Vagina (tissue), 2 donors: ENCODE results near the gene RASGEF1C. TPM values are rescaled to one million over a fixed set of nuclear protein-coding genes. Genes with fewer than 3 reads are reported as not detected.

ENCODE experiments used
- DNase-seq, 2 donors: peaks; one replicate each; pipeline ENCODE4 v3.0.0-alpha.2; 2017; ENCODE audit errors: extremely low spot score in 2 of 2
- H3K27ac ChIP-seq: fragments of 200-600 bp; sonication (generic); one replicate; pipeline ENCODE4 v1.5.1; 2019
- H3K27me3 ChIP-seq: fragments of 200-600 bp; sonication (generic); one replicate; pipeline ENCODE4 v1.5.1; 2019
- H3K36me3 ChIP-seq, 2 donors: fragments of 200-600 bp; sonication (generic); one replicate each; pipeline ENCODE4 v1.5.1; 2017 to 2019
- H3K4me1 ChIP-seq: fragments of 200-600 bp; sonication (generic); one replicate; pipeline ENCODE4 v1.5.1; 2019
- H3K4me3 ChIP-seq, 2 donors: fragments of 200-600 bp; sonication (generic); 1 replicate in 1 of 2; 2 replicates in 1 of 2; pipeline ENCODE4 v1.5.1; 2016 to 2019
- H3K9me3 ChIP-seq: fragments of 200-600 bp; sonication (generic); one replicate; pipeline ENCODE4 v1.5.1; 2019
- CTCF ChIP-seq, 3 experiments: fragments of 450-650 bp in 2 of 3; fragments of 200-600 bp in 1 of 3; sonication (generic) in 1 of 3; IDR thresholded peaks; one replicate each; pipeline ENCODE4 v1.5.1; 2017 to 2019; ENCODE audit warnings: antibody characterized with exemption in 3 of 3, mild to moderate bottlenecking in 2 of 3, moderate library complexity in 2 of 3
- POLR2A ChIP-seq, 2 donors: fragments of 450-650 bp; IDR thresholded peaks; one replicate each; pipeline ENCODE4 v1.6.1; 2017; ENCODE audit warnings: antibody characterized with exemption in 2 of 2, mild to moderate bottlenecking in 2 of 2, moderate library complexity in 2 of 2
- POLR2AphosphoS5 ChIP-seq, 2 donors: sonication (generic); formaldehyde crosslinking; IDR thresholded peaks; one replicate each; pipeline ENCODE4 v1.9.0; 2017; ENCODE audit warnings: antibody characterized with exemption in 2 of 2, mild to moderate bottlenecking in 2 of 2, low read depth in 1 of 2; ENCODE audit not compliant: insufficient read depth in 1 of 2
- intact Hi-C: fragments of 100-400 bp; cut with DNase I; formaldehyde crosslinking; loops from one replicate; pipeline ENCODE4 v1.15.1; 2023
- total RNA-seq: library from RNA; depleted of rRNA; stranded (reverse); fragments of >200 nt; gene quantifications from one replicate; pipeline ENCODE4 v1.2.3, GENCODE V29; 2016

The RASGEF1C gene
- total RNA-seq, 1 donor from 2014 or later, result 2.5 TPM

DNA sequence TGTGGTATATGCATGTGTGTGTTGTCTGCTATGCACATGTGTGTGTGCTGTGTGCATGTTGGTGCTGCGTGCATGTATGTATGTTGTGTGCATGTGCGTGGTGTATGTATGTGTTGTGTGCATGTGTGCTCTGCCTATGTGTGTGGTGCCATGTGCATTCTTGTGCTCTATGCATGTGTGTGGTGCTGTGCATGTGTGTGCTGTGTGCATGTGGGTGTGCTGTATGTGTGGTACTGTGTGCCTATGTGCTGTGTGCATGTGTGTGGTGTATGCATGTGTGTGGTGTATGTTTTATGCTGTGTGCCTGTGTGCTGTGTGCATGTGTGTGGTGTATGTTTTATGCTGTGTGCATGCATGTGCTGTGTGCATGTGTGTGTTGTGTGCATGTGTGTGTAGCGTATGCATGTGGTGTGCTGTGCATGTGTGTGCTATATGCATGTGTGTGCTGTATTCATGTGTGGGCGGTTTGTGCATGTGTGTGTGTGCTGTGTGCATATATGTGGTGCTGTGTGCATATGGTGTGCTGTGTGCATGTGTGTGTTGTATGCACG lies 4.7 kb upstream of the RASGEF1C start:
- Histone ChIP-seq H3K9me3 (peaks cover 8% of the 10 kb centered on the region), H3K4me1 (no peaks in the 10 kb centered on the region), H3K27me3 (no peaks in the 10 kb centered on the region), H3K27ac (no peak overlapping the region), H3K36me3 (no peaks in the 10 kb centered on the region), H3K4me3 (no peak overlapping the region)
- TF ChIP-seq POLR2AphosphoS5 (IDR thresholded peaks at IDR 0.05; ENCODE audit: insufficient read depth in 1 of 2, low read depth in 1 of 2) (no peak), POLR2A (IDR thresholded peaks at IDR 0.05) (no peak), CTCF (IDR thresholded peaks at IDR 0.05) (no peak)
- intact Hi-C loops, result no loop called here
- no peak for DNase-seq

DNA sequence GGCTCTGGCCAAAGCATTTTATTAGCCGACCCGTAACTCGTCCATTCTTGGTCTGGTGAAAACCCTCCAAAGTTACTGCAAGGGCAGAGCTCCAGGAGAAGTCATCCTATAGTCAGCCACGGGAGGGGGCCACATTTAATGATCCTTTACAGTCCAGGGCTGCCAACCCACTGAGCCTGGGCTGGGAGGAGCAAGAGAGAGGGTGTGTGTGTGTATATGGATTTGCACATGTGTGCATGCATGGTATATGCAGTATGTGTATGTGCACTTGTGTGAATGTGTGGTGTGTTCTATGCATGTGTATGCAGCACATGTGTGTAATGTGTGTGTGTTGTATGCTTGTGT lies 4.2 kb upstream of the RASGEF1C start:
- Histone ChIP-seq H3K27ac (no peak overlapping the region), H3K4me1 (peaks cover 4% of the 10 kb centered on the region), H3K36me3 (no peaks in the 10 kb centered on the region), H3K9me3 (peaks cover 6% of the 10 kb centered on the region), H3K27me3 (peaks cover 2% of the 10 kb centered on the region), H3K4me3 (no peak overlapping the region)
- TF ChIP-seq POLR2A (IDR thresholded peaks at IDR 0.05), result no peak
- no peak for TF ChIP-seq CTCF (IDR thresholded peaks at IDR 0.05)
- no peak for TF ChIP-seq POLR2AphosphoS5 (IDR thresholded peaks at IDR 0.05; ENCODE audit: insufficient read depth in 1 of 2, low read depth in 1 of 2)
- intact Hi-C loops, result no loop called here
- no peak for DNase-seq

- intact Hi-C loops, result no loop called here
- H3K27ac ChIP-seq, result no peak overlapping the region
- TF ChIP-seq CTCF (IDR thresholded peaks at IDR 0.05), result no peak
- no peak for TF ChIP-seq POLR2AphosphoS5 (IDR thresholded peaks at IDR 0.05; ENCODE audit: insufficient read depth in 1 of 2, low read depth in 1 of 2)
- no peak for TF ChIP-seq POLR2A (IDR thresholded peaks at IDR 0.05)
- no peak overlapping the region for H3K4me3 ChIP-seq
- peaks cover 8% of the 10 kb centered on the region for H3K27me3 ChIP-seq
- H3K4me1 ChIP-seq, result peaks cover 7% of the 10 kb centered on the region
- no peaks in the 10 kb centered on the region for H3K36me3 ChIP-seq
- no peaks in the 10 kb centered on the region for H3K9me3 ChIP-seq
- DNase-seq, result no peak
Observed at GRCh38 chr5:180212363-180213255, 3.6 kb upstream of the RASGEF1C start.

DNA sequence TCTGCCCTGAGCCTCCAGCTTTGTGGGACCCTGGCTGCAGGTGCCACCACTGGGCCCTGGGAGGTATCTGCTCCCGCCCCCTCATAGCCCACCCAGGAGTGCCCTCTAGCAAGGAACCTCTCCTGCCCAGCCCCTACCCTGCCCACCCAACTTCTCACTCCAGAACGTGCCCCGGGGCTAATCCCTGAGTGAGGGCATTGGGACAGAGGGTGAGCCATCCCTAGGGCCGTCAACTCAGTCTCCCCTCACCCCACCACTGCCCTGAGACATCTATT lies 2.7 kb upstream of the RASGEF1C start:
- intact Hi-C loops, result no loop called here
- H3K9me3 ChIP-seq, result no peaks in the 10 kb centered on the region
- no peak overlapping the region for H3K4me3 ChIP-seq
- no peak overlapping the region for H3K27ac ChIP-seq
- H3K36me3 ChIP-seq, result no peaks in the 10 kb centered on the region
- no peak for DNase-seq
- peaks cover 10% of the 10 kb centered on the region for H3K27me3 ChIP-seq
- no peak for TF ChIP-seq CTCF (IDR thresholded peaks at IDR 0.05)
- TF ChIP-seq POLR2AphosphoS5 (IDR thresholded peaks at IDR 0.05; ENCODE audit: insufficient read depth in 1 of 2, low read depth in 1 of 2), result no peak
- no peak for TF ChIP-seq POLR2A (IDR thresholded peaks at IDR 0.05)
- H3K4me1 ChIP-seq, result peaks cover 7% of the 10 kb centered on the region
